ENCODE results near the gene INSYN2B.
"Not testable (repeated sequence)": the region's sequence is repeated elsewhere in the genome, so short reads cannot be mapped to it uniquely, and the experiment has no call there.

INSYN2B gene

DNA sequence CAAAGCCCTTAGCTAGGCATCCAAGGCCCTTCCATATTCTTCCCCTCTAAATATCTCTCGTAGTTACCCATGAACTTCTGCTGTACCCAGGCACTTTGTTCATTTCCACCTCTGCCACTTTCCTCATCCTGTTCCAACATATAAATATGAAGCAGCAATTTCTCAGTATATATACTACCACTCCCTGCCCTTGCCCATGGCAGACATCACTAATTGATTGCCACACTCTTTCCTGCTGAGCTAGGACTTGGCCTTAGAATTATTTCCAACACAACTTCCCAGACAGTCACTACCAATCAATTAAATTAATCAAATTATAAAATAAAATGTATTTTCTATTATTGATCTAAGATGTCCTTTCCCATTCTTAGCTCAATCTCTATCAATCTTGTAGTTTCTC lies 8.5 kb downstream of the INSYN2B start:
- no peak for DNase-seq (ENCODE audit: low read depth)

DNA sequence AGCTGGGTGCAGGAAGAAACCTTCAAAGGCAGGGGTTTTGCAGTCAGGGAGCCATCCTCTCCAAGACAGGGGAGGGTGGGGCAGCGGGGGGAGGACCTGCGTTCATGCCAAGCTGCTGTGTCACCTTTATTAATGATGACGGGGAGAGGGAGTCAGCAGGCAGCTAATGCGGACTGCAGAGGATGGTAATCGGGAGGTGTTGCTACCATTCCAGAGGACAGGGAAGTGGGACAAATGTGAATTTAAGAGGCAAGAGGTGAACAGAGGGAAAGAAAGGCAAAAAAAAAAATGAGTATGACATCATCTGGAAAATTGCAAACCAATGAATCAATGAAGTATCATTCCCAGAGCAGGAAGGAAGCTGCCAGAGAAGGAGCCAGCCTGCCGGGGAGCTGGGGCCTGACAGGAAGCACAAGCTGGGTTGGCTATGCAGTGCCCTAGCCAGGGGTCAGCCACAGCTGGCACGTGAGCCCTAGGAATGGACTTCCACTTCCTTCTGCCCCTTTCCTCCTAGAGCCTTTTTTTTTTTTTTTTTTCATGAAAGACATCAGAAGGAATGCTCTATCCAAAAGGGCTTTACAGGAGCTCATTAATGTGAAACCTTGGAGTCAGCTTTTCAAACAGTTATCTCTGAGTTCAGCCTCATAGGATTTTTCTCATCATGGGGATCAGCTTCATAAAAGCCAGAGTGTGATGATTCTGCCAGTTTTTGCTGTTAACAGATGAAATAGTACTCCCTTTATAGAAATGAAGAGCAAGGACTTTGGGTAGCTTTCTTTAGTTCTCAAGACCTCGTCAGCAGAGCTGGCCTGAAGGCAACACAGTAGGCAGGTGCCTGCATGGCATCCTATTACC lies 9.2 kb downstream of the INSYN2B start:
- DNase-seq (ENCODE audit: low read depth): no peak

DNA sequence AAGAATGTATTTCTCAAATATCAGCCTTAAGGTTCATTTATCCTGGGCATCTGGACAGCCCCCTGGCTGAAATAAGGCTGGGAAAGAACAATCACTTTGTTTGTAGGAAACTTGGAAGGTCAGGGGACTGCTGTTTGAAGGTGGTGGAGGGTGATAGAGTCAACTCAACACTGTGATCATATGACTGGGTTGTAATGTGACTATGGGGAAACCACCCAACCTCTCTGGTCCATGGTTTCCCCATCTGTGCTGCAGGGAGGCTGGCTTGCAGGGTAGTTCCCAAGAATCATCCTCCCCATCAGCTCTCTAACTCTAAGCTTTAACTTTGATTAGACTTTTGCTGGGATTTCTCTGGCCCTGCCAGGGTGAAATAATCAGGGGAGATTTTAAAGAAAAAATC lies 10.0 kb downstream of the INSYN2B start:
- DNase-seq (ENCODE audit: low read depth): no peak

DNA sequence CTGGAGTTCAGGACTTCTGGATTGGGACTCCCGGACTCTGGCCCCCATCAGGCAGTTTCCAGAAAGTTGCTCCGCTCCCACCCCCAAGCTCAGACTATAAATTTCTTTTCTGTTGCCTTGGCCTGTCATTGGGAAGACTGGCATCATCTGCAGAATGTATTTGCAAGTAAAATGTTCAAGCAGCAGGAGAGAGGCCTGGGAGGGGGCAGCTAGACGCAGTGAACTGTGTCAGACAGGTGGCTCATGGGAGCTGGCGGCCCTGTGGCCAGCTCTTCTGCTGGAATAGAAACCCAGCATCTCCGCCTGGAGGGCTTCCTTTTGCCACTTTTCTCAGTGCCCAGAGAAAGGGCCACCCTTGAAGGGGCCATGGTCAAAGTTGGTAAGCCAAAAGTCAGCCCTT lies 16.0 kb downstream of the INSYN2B start:
- DNase-seq (ENCODE audit: low read depth): no peak

DNA sequence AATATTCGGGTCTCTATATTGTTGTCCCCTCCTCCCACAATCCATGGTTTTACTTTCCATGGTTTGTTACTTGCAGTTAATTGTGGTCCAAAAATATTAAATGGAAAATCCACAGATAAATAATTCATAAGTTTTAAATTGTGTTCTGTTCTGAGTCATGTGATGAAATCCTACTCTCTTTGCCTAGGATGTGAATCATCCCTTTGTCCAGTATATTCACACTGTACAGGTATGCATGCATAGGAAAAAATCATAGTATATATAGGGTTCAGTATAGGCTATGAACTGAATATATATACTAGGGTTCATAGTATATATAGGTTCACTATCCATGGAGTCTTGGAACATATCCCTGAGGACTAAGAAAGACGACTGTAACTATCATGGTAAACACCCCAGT lies 19.6 kb downstream of the INSYN2B start:
- DNase-seq (ENCODE audit: low read depth): no peak

DNA sequence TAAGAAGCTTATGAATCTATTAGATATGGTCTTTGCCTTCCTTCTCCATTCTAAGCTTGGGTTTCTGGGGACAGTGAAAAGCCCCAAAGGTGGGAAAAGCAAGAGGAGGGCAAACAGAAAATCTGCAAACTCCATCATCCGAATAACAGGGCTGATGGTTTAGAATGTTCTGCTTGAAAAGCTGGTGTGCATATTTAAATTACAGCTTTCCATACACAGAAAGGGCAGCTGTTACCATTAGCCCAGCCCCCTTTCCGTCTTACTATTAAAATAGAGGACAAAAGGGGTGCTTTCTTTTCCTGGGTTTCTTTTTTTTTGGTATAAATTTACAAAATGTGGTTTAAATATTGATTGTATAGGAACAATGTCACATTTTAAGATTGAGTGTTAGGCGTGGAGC lies 22.0 kb downstream of the INSYN2B start:
- no peak for DNase-seq (ENCODE audit: low read depth)

DNA sequence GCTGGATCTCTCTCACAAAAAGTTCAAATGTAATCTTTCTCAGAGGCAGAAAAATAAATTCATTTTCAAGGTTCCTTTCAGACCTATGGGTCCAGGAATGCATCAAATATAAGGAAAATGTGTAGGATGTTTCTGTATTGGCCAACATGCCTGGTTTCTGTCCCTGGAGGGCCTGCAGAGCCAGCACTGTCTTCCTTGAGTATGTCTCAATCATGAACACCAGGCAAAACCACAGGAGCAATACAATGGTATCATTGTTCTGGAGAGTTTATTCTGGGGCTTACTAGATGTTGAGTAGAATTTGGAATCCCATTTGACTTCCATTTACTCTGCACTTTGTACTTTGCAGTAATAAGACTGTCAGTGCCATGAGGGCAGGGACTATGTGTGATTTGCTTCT lies 23.5 kb downstream of the INSYN2B start:
- no peak for DNase-seq (ENCODE audit: low read depth)

DNA sequence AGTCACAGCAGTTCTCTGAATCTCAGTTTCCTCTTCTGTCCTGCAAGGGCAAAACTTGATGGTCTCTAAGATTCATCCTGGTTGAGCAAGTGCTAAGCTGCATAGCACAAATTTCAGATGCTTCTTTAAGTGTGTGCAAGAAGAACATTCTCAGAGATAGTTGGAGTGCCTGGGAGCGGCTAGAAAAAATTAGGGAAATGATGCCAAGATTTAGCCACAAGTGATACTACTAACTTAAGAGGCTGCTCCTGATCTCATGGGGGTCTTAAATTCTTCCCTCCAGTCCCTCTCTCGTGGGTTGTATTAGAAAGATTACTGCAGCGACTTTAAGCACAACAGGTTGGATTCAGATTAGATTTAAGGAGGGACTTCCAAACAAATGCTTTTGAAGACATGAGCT lies 24.2 kb downstream of the INSYN2B start:
- no peak for DNase-seq (ENCODE audit: low read depth)

DNA sequence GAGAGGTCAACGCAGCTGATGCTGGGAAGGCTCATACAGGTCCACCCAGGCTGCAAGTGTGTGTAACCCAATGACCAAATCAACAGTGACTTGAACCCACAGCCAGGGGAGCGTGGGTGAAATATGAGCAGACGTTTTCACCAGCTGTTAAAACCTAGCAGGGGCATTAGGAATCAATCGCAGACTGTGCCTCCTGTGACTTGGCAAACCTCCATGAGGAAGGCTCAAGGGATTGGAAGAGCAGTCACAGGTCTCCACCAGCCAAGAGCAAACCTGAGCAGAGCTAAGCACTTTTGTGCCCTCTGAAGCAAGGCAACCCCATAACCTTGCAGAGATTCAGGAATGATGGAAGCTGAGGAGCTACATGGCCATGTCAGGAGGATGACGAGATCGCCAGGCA lies 25.5 kb downstream of the INSYN2B start:
- DNase-seq (ENCODE audit: low read depth): no peak

DNA sequence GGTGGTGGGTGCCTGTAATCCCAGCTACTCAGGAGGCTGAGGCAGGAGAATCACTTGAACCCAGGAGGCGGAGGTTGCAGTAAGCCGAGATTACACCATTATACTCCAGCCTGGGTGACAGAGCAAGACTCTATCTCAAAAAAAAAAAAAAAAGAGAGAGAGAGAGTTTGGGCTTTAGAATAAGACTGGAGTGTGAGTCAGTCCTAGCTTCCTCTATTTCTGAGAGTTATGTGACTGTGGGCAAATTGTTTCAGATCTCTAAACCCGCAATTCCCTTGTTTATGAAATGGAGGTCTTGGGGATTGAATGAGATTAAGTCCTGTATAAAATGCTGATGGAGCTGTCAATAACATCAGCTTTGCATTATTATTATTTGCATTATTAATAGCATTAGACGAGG lies 27.1 kb downstream of the INSYN2B start:
- not testable (repeated sequence) for DNase-seq (ENCODE audit: low read depth)

DNA sequence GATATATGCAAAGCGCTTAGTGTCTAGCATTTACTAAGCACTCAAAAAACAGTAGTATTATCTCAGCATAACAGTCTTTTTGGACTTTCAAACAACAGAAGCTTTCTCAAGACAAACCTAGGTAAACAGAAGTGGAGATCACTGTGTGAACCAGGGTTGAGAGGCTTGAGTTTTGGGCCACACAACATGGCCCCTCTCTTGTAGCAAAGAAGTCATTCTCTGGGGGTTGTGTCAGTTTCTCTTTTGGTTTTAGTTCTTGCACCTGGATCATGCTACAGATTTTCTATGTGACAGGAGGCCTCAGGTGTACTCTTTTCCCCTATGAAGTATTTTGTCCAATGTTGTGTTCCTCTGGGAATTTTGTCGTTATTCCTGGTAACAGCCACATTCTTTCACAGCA lies 30.0 kb downstream of the INSYN2B start:
- DNase-seq (ENCODE audit: low read depth): no peak

DNA sequence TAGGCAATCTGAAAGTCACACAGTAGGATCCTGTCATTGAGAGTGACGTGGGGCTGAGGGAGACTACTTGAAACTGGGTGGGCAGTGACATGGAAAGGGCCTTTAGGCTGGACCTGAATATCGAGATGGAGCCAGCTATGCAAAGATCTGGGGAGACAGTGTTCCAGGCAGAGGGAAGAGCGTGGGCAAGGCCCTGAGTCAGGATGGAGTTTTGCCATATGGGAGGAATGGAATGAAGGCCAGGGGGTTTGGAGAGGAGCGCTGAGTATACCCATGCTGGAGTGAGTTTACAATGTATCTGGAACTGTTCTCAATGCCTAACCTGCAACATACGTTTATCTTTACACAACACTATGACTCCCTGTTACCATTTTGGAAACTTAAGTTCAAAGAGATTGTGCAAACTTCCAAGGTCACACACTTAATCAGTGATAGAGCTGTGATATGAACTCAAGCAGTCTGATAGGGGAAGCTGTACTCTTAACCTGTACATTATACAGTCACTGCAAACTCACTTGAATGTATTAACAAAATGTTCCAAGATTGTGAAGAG lies 33.5 kb downstream of the INSYN2B start:
- no peak for DNase-seq (ENCODE audit: low read depth)

DNA sequence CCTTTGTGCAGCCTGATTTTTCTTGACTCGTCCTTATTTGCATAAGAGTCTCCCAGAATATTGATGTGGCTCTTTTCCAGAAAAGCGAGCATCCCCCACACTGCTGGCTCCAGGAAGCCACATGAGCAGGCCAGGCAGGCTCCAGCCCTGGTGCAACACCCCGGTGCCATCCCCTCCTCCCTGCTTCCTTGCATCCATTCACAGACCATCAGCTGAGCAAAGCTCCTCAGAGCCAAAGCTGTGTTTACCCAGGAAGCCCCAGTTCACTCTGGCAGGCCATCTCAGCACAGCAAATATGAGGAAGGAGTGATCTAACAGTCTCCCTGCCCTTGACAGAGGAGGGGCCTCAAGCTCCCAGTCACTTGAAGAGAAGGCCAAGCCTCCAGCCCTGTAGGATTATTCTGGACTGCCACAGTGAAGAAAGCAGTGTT lies 34.4 kb downstream of the INSYN2B start:
- DNase-seq (ENCODE audit: low read depth): no peak

DNA sequence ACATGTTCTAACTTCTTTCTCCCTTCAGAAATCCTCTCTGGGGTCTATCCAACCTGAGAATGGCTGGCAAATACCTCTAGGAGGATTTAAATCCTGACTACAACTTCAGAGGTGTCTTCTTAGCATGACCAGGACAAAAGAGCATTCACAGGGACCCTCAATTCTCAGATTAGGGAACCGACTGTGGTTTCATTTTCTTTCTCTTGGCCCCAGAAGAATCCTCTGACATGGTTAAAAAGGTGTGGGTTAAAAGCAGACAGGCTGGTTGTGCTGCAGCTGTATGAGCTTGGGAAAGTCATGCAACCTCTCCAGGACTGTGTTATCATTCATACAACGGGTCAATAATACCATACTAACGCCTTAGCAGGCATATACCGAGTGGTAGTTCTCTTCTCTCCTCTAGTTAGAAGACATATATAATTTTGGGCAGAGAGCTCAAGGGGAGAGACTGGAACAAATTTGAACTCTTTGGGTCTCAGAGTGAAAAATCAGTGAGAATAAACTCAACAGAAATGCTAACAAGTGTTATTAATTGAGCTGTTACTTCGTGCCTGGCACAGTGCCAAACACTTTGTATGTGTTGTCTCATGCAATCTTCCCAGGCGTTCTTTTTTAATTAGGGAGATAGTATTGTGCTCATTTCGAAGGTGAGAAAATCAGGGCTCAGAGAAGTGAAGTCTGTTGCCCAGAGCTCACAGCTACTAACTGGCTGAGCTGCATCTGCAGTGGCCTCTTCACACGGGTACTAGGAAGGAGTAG lies 35.2 kb downstream of the INSYN2B start:
- DNase-seq (ENCODE audit: low read depth): no peak

DNA sequence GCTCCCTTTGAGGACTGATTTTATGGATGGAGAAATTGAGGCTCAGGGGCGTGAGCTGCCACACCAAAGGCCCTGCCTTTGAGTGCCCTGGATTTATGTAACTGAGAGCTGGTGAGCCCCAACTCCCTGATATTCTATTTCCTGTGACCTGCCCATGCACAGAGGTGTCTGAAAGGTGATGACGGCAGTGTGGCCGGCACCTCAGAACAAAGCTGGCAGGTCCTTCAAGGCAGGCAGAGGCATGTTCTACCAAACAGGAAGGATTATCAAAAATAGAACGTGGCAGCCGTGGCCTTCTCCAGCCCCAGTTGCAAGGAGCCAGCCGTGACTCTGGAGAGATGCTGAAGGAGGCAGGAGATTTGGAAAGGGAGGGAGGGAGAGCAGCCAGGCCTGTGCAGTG lies 36.2 kb downstream of the INSYN2B start:
- DNase-seq (ENCODE audit: low read depth): no peak

DNA sequence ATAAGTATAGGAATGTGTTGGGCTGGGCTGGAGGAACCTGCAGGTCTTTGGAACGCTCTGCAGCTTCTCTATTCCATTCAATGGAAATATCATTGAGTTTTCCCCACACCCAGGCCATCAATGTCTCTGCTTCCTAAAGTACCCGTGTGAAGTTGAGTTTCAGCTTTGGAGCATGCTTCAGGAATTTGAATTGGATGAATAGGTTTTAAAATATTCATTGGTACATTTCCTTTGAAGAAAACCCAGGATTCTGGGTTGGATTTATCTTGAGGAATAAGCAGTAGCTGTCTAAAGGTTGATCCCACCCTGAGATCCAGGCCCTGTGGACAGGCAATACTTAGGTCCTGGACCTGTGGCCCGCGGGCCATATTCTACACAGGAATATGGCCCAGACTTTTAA lies 37.3 kb downstream of the INSYN2B start:
- DNase-seq (ENCODE audit: low read depth): no peak

DNA sequence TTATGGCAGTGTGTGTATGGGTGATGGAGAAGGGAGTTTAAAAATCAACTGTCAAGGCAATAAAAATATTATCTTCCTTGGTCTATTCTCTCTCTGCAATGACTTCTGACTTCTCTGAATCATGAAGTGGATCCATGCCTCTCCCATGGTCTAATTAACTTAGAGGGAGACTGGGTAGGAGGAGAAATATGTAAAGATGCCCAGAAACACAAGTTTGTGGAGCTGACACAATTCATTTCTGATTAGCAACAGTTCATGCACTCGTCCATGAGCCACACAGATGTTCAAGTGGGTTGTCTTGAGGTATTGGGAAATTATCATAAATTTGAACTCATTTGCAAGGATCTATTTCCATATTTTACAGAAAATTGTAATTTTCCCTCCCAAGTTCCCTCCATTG lies 38.1 kb downstream of the INSYN2B start:
- DNase-seq (ENCODE audit: low read depth): no peak

DNA sequence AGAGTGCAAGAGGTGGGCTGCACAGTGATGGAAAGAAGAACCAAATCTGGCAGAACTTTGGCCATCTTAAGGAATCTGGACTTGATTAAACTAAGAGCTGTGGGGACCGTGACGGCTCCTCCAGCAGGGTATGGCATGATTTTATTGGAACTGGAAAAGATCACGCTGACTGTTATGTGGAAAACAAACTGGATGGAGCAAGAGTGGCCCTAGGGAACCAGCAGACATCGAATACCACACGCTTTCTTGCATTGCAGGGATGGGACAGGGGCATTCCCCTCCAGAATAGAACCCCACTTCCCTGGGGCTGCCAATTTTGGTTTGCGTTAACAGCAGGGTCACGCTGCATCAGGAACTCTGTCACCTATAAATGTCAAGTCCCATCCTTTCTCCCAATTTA lies 38.8 kb downstream of the INSYN2B start:
- DNase-seq (ENCODE audit: low read depth): no peak

DNA sequence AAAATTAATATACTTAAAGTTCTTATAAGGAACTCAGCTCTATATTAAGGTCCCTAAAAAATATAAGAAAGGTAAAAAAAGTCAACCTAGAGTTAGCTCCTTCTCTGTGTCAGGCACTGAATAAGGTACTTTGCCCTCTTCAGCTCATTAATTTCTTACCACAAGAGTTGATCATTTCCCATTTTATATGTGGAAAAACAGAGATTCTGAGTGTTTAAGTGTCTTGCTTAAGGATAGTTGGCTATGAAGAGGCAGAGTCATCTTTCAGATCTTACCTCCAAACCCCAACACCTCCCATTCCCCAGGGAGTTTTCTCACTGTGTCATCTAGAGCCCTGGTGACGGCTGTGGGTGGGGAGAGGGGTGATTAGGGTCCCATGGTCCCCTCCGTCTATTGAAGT lies 40.6 kb downstream of the INSYN2B start:
- no peak for DNase-seq (ENCODE audit: low read depth)

DNA sequence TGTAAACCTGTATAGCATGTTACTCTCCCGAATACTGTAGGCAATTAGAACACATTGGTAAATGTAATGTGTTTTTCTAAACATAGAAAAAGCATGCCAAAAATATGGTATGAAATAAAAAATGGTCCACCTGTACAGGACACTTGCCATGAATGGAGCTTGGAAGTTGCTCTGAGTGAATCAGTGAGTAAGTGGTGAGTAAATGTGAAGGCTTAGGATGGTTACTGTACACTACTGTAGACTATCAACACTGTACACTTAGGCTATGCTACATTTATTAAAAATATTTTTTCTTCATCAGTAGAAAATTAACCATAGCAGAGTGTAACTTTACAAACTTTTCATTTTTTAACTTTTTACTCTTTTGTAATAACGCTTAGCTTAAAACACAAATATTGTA lies 41.9 kb downstream of the INSYN2B start:
- no peak for DNase-seq (ENCODE audit: low read depth)

DNA sequence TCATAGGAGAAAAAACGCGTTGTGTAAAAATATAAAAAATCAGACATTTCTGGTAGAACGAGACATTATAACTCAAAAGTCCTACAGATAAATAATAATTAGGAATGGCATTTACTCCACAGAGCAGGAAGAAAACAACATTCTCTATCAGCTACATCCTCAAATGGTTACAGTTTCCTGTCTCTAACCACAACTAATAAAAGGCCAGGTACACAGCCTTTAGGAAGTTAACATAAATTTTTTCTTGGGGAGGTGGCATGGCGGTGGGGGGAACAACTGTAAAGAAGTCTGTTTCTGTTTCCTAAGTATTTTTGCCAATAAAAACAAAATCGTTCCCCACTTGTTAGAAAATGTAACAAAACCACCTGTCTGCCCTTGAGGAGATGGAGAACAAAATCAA lies 44.5 kb downstream of the INSYN2B start:
- DNase-seq (ENCODE audit: low read depth): no peak

DNA sequence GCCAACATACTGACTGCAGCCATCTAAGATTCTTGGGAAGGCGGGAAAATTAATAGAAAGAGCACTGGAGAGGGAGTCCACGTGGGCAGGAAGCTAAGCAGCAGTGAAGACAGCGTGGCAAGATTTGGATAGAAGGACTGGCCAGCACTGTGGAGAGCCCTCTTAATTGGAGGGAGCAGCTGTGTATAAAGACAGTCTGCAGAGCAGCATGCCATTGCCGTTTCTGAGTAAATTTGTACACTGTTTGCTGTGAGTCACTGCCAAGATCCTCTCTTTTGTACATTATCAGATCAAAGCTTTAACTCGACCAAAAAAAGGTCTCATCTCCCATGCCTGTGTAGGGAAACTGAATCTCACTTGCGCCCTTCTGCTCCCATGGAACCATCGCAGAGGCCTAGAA lies 45.3 kb downstream of the INSYN2B start:
- no peak for DNase-seq (ENCODE audit: low read depth)

DNA sequence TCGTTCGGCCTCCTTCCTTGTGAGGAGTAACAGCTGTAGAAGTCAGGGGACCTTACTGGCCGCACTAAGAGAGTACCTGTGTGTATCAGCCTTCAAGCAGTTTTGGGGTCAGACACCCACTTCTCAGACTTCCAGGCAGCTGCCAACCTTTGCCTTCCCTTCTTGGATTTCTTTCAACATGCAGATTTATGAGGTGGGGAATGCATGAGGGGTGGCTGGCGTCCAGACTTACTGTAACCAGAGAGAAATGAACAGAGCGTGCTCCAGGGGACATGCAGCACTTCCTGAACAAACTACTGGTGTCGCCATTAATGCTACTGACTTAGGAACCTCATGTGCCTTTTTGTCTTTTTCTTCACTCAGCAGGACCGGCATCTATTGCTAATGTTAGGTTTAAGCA lies 46.7 kb downstream of the INSYN2B start:
- no peak for DNase-seq (ENCODE audit: low read depth)
